K562 (cell line): Measurements from ENCODE around the gene PLPPR1. TPM values are rescaled to one million over a fixed set of nuclear protein-coding genes. Genes with fewer than 3 reads are reported as not detected.

Experiments used
- ATAC-seq: fragments of 200-7000 bp; cut with Tn5 transposase; 3 replicates; pipeline ENCODE4 v1.9.1; 2020; ENCODE audit warnings: moderate library complexity
- BruUV-seq: library from RNA; stranded (reverse); fragments of 400-500 nt; replicated peaks from 2 replicates; lab custom pipeline; 2021; lab: Mats Ljungman, UMichigan
- CTCF ChIA-PET: fragments of 300-600 bp; formaldehyde crosslinking; extraction: SDS; loops from one replicate; lab custom pipeline; 2021; ENCODE audit warnings: low intra/inter-chr PET ratio; lab: Yijun Ruan, JAX
- POLR2A ChIA-PET: fragments of 300-600, 350-650 bp; sonication (Branson Sonifier 250); formaldehyde crosslinking; extraction: SDS; loops from one replicate; lab custom pipeline; 2021; ENCODE audit warnings: antibody characterized with exemption, inconsistent platforms; lab: Yijun Ruan, JAX
- DNase-seq, 4 experiments: peaks; one replicate each; pipeline versions ENCODE4 v3.0.0 to v3.0.0-alpha.2; 2011 to 2018; ENCODE audit warnings: low spot score in 3 of 4, mixed read lengths in 3 of 4; ENCODE audit errors: extremely low read depth in 1 of 4
- FAIRE-seq: peaks from 2 replicates; lab custom pipeline; 2011; peaks lifted over from hg19 to GRCh38; lab: Jason Lieb, UNC
- H2AFZ ChIP-seq: 2 replicates; pipeline ENCODE4 v1.6.0; 2011; ENCODE audit warnings: low read depth, low read length, control low read depth, inconsistent platforms
- H3K27ac ChIP-seq: fragments of 200-600 bp; 3 replicates; pipeline ENCODE4 v1.8.0; 2011; ENCODE audit warnings: low read depth, mild to moderate bottlenecking, control low read depth, inconsistent platforms, low read length, moderate library complexity, mixed read lengths; ENCODE audit errors: extremely low read depth
- H3K27me3 ChIP-seq, 2 experiments: fragments of 300-600 bp in 1 of 2; 2 replicates in 1 of 2; 3 replicates in 1 of 2; pipeline versions ENCODE4 v1.6.0 to v1.8.0; 2011; ENCODE audit warnings: inconsistent platforms in 2 of 2, low read length in 2 of 2, mild to moderate bottlenecking in 1 of 2, mixed read lengths in 1 of 2, moderate library complexity in 1 of 2; ENCODE audit not compliant: control insufficient read depth in 2 of 2, insufficient read depth in 2 of 2
- H3K36me3 ChIP-seq: fragments of 300-600 bp; 3 replicates; pipeline ENCODE4 v1.8.0; 2011; ENCODE audit warnings: mild to moderate bottlenecking, low read length, inconsistent platforms; ENCODE audit not compliant: control insufficient read depth, insufficient read depth
- H3K4me1 ChIP-seq, 2 experiments: fragments of 200-600 bp in 1 of 2; replicated peaks in 1 of 2; 2 replicates in 1 of 2; 3 replicates in 1 of 2; pipeline versions ENCODE4 v1.5.1 to v1.8.0; 2011; ENCODE audit warnings: inconsistent platforms in 2 of 2, low read length in 2 of 2, mild to moderate bottlenecking in 1 of 2, mixed read lengths in 1 of 2, moderate library complexity in 1 of 2; ENCODE audit not compliant: control insufficient read depth in 2 of 2, insufficient read depth in 2 of 2
- H3K4me2 ChIP-seq: 2 replicates; pipeline ENCODE4 v1.6.1; 2011; ENCODE audit warnings: low read length, control low read depth, inconsistent platforms, mixed read lengths; ENCODE audit not compliant: insufficient read depth
- H3K4me3 ChIP-seq: fragments of 200-600 bp; sonication (generic), shearing (Covaris generic); 2 replicates; pipeline ENCODE4 v1.5.1; 2016; ENCODE audit warnings: control low read depth, inconsistent platforms
- H3K79me2 ChIP-seq: fragments of 200-600 bp; 3 replicates; pipeline ENCODE4 v1.8.0; 2011; ENCODE audit warnings: low read length, inconsistent platforms; ENCODE audit not compliant: control insufficient read depth, insufficient read depth
- H3K9ac ChIP-seq, 2 experiments: 2 replicates each; pipeline versions ENCODE4 v1.6.0 to v1.6.1; 2011; ENCODE audit warnings: low read depth in 2 of 2, low read length in 2 of 2, control low read depth in 1 of 2, inconsistent platforms in 1 of 2, mild to moderate bottlenecking in 1 of 2, mixed read lengths in 1 of 2; ENCODE audit not compliant: insufficient read depth in 1 of 2
- H3K9me1 ChIP-seq: one replicate; pipeline ENCODE4 v1.6.0; 2011; ENCODE audit warnings: inconsistent platforms, mild to moderate bottlenecking, low read length, moderate library complexity; ENCODE audit not compliant: control insufficient read depth, insufficient read depth
- H3K9me3 ChIP-seq: replicated peaks from 2 replicates; pipeline ENCODE4 v1.5.1; 2011; ENCODE audit warnings: low read depth, low read length, inconsistent platforms; ENCODE audit not compliant: control insufficient read depth, insufficient read depth
- H4K20me1 ChIP-seq: replicated peaks from 2 replicates; pipeline ENCODE4 v1.6.1; 2011; ENCODE audit warnings: low read length, inconsistent platforms, mixed read lengths; ENCODE audit not compliant: control insufficient read depth, insufficient read depth
- CXXC5 ChIP-seq: fragments of 250-450 bp; sonication (Bioruptor Pico); IDR thresholded peaks from 2 replicates; pipeline ENCODE4 v1.8.0; 2022; ENCODE audit warnings: inconsistent platforms, mild to moderate bottlenecking, moderate library complexity
- ETS2 ChIP-seq: IDR thresholded peaks from 2 replicates; pipeline ENCODE4 v1.6.1; 2016; ENCODE audit warnings: borderline replicate concordance, missing genetic modification characterization, mild to moderate bottlenecking, moderate library complexity, missing compliant biosample characterization; ENCODE audit not compliant: poor library complexity, severe bottlenecking
- IFI16 ChIP-seq: fragments of 250-450 bp; sonication (Bioruptor Pico); IDR thresholded peaks from 2 replicates; pipeline ENCODE4 v2.1.2; 2022; ENCODE audit warnings: mild to moderate bottlenecking, inconsistent platforms
- ZC3H8 ChIP-seq: fragments of 450-650 bp; IDR thresholded peaks from 2 replicates; pipeline ENCODE4 v1.6.1; 2017
- ZFP30 ChIP-seq: fragments of 250-450 bp; sonication (Bioruptor Pico); IDR thresholded peaks from 2 replicates; pipeline ENCODE4 v1.8.0; 2022; ENCODE audit warnings: moderate library complexity, mild to moderate bottlenecking, inconsistent platforms, borderline replicate concordance
- in situ Hi-C: fragments of 300-500 bp; cut with MboI; formaldehyde crosslinking; loops from 4 replicates; pipeline ENCODE4 v1.15.0; 2018; ENCODE audit warnings: inconsistent platforms, mixed read lengths
- intact Hi-C: fragments of 100-400 bp; cut with micrococcal nuclease; formaldehyde crosslinking; loops from 2 replicates; pipeline ENCODE4 v1.14.2; 2022
- polyA plus RNA-seq, 8 experiments: library from polyadenylated mRNA; depleted of rRNA in 4 of 8; stranded (reverse) in 5 of 8; unstranded in 3 of 8; fragments of >200 nt; fragmentation: Nextera tagmentation in 2 of 8; fragmentation: Illumina TruSeq in 1 of 8; extraction: Ambion mirVana in 2 of 8; extraction: Trizol in 1 of 8; gene quantifications; 2 replicates each; pipeline versions ENCODE4 v1.2.1 to v1.2.3, GENCODE V29; 2011 to 2014; ENCODE audit warnings: inconsistent platforms in 1 of 8, missing spikeins in 1 of 8
- total RNA-seq, 7 experiments: library from RNA; depleted of rRNA in 6 of 7; stranded (reverse); fragments of >200 nt in 6 of 7; fragmentation: Illumina TruSeq in 2 of 7; extraction: Trizol in 2 of 7; gene quantifications; 2 replicates each; pipeline versions ENCODE4 v1.2.1 to v1.2.3, GENCODE V29; 2011 to 2021; ENCODE audit warnings: low replicate concordance in 1 of 7
- TF ChIP-seq, protein P1 (sequence below): fragments of 250-450 bp; sonication (Bioruptor Pico); IDR thresholded peaks from 2 replicates; pipeline ENCODE4 v1.8.0; 2022; ENCODE audit warnings: inconsistent platforms

PLPPR1 gene
- total and polyA plus RNA-seq, 9 of the 15 experiments (the other 6 are each of a cell fraction or from before 2014, with no cell fraction given): not detected

DNA sequence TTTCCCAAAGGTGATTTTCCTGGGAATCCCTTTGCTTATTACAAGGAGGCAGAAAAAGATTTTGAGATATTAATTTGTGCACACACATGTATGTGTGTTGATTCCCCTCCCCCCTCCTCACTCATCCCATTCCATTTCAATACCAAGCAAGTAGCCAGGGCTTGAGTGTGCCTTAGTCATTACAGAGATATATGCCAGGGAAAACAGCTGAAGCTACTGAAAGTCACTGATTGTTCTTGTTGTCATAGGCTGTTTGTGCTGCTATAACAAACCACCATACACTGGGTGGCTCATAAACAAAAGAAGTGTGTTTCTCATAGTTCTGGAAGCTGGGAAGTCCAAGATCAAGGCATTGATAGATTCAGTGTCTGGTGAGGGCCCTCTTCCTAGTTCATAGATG is 197.6 kb downstream of the PLPPR1 start:
- TF ChIP-seq IFI16 (CRISPR knock-in tag) (no peak), ZC3H8 (no peak), CXXC5 (CRISPR knock-in tag) (no peak), ETS2 (no peak), ZFP30 (CRISPR knock-in tag) (no peak)
- TF ChIP-seq, protein P1, sequence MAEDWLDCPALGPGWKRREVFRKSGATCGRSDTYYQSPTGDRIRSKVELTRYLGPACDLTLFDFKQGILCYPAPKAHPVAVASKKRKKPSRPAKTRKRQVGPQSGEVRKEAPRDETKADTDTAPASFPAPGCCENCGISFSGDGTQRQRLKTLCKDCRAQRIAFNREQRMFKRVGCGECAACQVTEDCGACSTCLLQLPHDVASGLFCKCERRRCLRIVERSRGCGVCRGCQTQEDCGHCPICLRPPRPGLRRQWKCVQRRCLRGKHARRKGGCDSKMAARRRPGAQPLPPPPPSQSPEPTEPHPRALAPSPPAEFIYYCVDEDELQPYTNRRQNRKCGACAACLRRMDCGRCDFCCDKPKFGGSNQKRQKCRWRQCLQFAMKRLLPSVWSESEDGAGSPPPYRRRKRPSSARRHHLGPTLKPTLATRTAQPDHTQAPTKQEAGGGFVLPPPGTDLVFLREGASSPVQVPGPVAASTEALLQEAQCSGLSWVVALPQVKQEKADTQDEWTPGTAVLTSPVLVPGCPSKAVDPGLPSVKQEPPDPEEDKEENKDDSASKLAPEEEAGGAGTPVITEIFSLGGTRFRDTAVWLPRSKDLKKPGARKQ: no peak
- no peaks in the 10 kb centered on the region for H4K20me1 ChIP-seq
- no TSS peak for BruUV-seq
- DNase-seq: no peak
- no peaks in the 10 kb centered on the region for H3K4me1 ChIP-seq
- in situ Hi-C loops (no loop called here), intact Hi-C loops (loop anchor here (2.0 kb wide), 2 partner anchors 85 to 163 kb away; no protein-coding TSS in a partner anchor)
- no peak for ATAC-seq
- ChIA-PET CTCF (interaction anchor here (0.9 kb wide), 1 partner anchor 9 kb away, joined by 3 read pairs; no protein-coding TSS in a partner anchor), POLR2A (no interaction called here)
- H3K4me2 ChIP-seq: no peak overlapping the region
- H3K9ac ChIP-seq: no peak overlapping the region
- H2AFZ ChIP-seq: no peak overlapping the region
- H3K36me3 ChIP-seq: no peaks in the 10 kb centered on the region
- H3K79me2 ChIP-seq: no peaks in the 10 kb centered on the region
- no peaks in the 10 kb centered on the region for H3K9me1 ChIP-seq
- no peaks in the 10 kb centered on the region for H3K9me3 ChIP-seq
- no peaks in the 10 kb centered on the region for H3K27me3 ChIP-seq
- H3K27ac ChIP-seq: no peak overlapping the region
- no peak overlapping the region for H3K4me3 ChIP-seq
- FAIRE-seq: no peak
